ENCODE measurements around the gene CD47. TPM values are rescaled to one million over a fixed set of nuclear protein-coding genes. Genes with fewer than 3 reads are reported as not detected.

CD47 gene
- total RNA-seq, 1 experiment from 2014 or later = 89.7 TPM

- ATAC-seq (no peak), DNase-seq (ENCODE audit: low read depth, low spot score) (no peak)
- Histone ChIP-seq H3K9me3 (ENCODE audit: control insufficient read depth, insufficient read depth, low read depth, low read length) (no peaks in the 10 kb centered on the region), H3K27me3 (ENCODE audit: control insufficient read depth, insufficient read depth, low read length) (no peaks in the 10 kb centered on the region), H3K36me3 (ENCODE audit: control insufficient read depth, insufficient read depth, low read length) (no peaks in the 10 kb centered on the region), H3K4me3 (ENCODE audit: low read depth in 2 of 2, low read length in 2 of 2) (no peak overlapping the region), H3K4me1 (ENCODE audit: control insufficient read depth, insufficient read depth, low read length) (no peaks in the 10 kb centered on the region), H3K27ac (ENCODE audit: low read length) (no peak overlapping the region)
- ChIA-PET CTCF (no interaction called here), POLR2A (no interaction called here)
- intact Hi-C loops (cut with micrococcal nuclease; ENCODE audit: unreplicated experiment) = no loop called here
- no TSS peak for BruUV-seq (replicated peaks)
- in situ Hi-C loops (cut with HindIII; ENCODE audit: low pct_unique_long_range_greater_than_20kb, low sequenced_read_pairs) = no loop called here
- no peak for TF ChIP-seq TCF7L2 (IDR thresholded peaks at IDR 0.05; ENCODE audit: low read depth, low read length)
- TF ChIP-seq REST (IDR thresholded peaks at IDR 0.05; ENCODE audit: insufficient read depth in 1 of 2, low read depth in 2 of 2, low read length in 1 of 2) = no peak
- TF ChIP-seq POLR2AphosphoS5 (IDR thresholded peaks at IDR 0.05; ENCODE audit: low read depth, low read length) = no peak
- no peak for TF ChIP-seq SIN3A (IDR thresholded peaks at IDR 0.05; ENCODE audit: borderline replicate concordance, insufficient read depth, low read depth, low read length)
- no peak for TF ChIP-seq CTCF (IDR thresholded peaks at IDR 0.05)
Observed at GRCh38 chr3:108097322-108098002, 6.6 kb upstream of the CD47 start.

- intact Hi-C loops (cut with micrococcal nuclease; ENCODE audit: unreplicated experiment) = no loop called here
Observed at GRCh38 chr3:108096532-108097321, 5.9 kb upstream of the CD47 start.

More at GRCh38 chr3:108096532-108097321, 5.9 kb upstream of the CD47 start:
- Histone ChIP-seq H3K9me3 (ENCODE audit: control insufficient read depth, insufficient read depth, low read depth, low read length) (peaks cover 4% of the 10 kb centered on the region; the same call in 1 of the 2 replicates), H3K36me3 (ENCODE audit: control insufficient read depth, insufficient read depth, low read length) (no peaks in the 10 kb centered on the region), H3K4me3 (ENCODE audit: low read depth in 2 of 2, low read length in 2 of 2) (no peak overlapping the region), H3K4me1 (ENCODE audit: control insufficient read depth, insufficient read depth, low read length) (0 out of 2 replicates have a peak, but pooled peaks cover 2% of the 10 kb centered on the region), H3K27me3 (ENCODE audit: control insufficient read depth, insufficient read depth, low read length) (no peaks in the 10 kb centered on the region), H3K27ac (ENCODE audit: low read length) (no peak overlapping the region)
- no peak for DNase-seq (ENCODE audit: low read depth, low spot score)
- BruUV-seq (replicated peaks) = no TSS peak
- TF ChIP-seq TCF7L2 (IDR thresholded peaks at IDR 0.05; ENCODE audit: low read depth, low read length) (no peak), SIN3A (IDR thresholded peaks at IDR 0.05; ENCODE audit: borderline replicate concordance, insufficient read depth, low read depth, low read length) (no peak), POLR2AphosphoS5 (IDR thresholded peaks at IDR 0.05; ENCODE audit: low read depth, low read length) (no peak), CTCF (IDR thresholded peaks at IDR 0.05) (no peak), REST (IDR thresholded peaks at IDR 0.05; ENCODE audit: insufficient read depth in 1 of 2, low read depth in 2 of 2, low read length in 1 of 2) (no peak)
- ChIA-PET CTCF (no interaction called here), POLR2A (no interaction called here)
- in situ Hi-C loops (cut with HindIII; ENCODE audit: low pct_unique_long_range_greater_than_20kb, low sequenced_read_pairs) = no loop called here
- no peak for ATAC-seq

Data from Panc1 (cell line).